Endometrial microvascular endothelial cells (primary cell): ENCODE measurements around the gene TIMM10B. TPM values are rescaled to one million over a fixed set of nuclear protein-coding genes. Genes with fewer than 3 reads are reported as not detected.
"Not testable (repeated sequence)": the region's sequence is repeated elsewhere in the genome, so short reads cannot be mapped to it uniquely, and the experiment has no call there.

ENCODE experiments used
- in situ Hi-C: cut with HindIII; loops from 2 replicates; pipeline ENCODE4 v1.10.0; 2017; ENCODE audit warnings: low sequenced_read_pairs, low pct_unique_long_range_greater_than_20kb; ENCODE audit errors: inconsistent ontology term
- total RNA-seq: library from RNA; depleted of rRNA; stranded (reverse); fragments of >200 nt; gene quantifications from one replicate; pipeline ENCODE4 v1.2.3, GENCODE V29; 2015; ENCODE audit errors: inconsistent ontology term

Gene TIMM10B
- total RNA-seq, 1 donor from 2014 or later = 24.4 TPM

GRCh38 chr11:6489306-6489705 lies 8.0 kb downstream of the TIMM10B start:
- in situ Hi-C loops = loop anchor here (5.0 kb wide), 1 partner anchor 47 kb away; the partner anchor contains the start of gene HPX

GRCh38 chr11:6497069-6497839 lies 16.0 kb downstream of the TIMM10B start, which contains the start of gene DNHD1:
TSS of gene DNHD1 (plus strand) at chr11:6497280. CDS start at chr11:6498216, 936 bp downstream.
- in situ Hi-C loops = no loop called here

- in situ Hi-C loops = no loop called here
Observed at GRCh38 chr11:6498121-6498520, 16.8 kb downstream of the TIMM10B start.

GRCh38 chr11:6498544-6498943 lies 17.2 kb downstream of the TIMM10B start:
- in situ Hi-C loops = no loop called here

GRCh38 chr11:6502382-6502781 lies 21.1 kb downstream of the TIMM10B start:
- in situ Hi-C loops = no loop called here

GRCh38 chr11:6504166-6504565 lies 22.9 kb downstream of the TIMM10B start:
- in situ Hi-C loops = no loop called here

- in situ Hi-C loops = no loop called here
Observed at GRCh38 chr11:6505577-6506240, 24.4 kb downstream of the TIMM10B start.

- in situ Hi-C loops = no loop called here
Observed at GRCh38 chr11:6516865-6517264, 35.6 kb downstream of the TIMM10B start.

GRCh38 chr11:6520265-6520664 lies 39.0 kb downstream of the TIMM10B start:
- in situ Hi-C loops = no loop called here

- in situ Hi-C loops = not testable (repeated sequence)
Observed at GRCh38 chr11:6521946-6522345, 40.6 kb downstream of the TIMM10B start.

GRCh38 chr11:6523253-6523652 lies 42.0 kb downstream of the TIMM10B start:
- in situ Hi-C loops = no loop called here

GRCh38 chr11:6526411-6527135 lies 45.3 kb downstream of the TIMM10B start:
- in situ Hi-C loops = no loop called here

- in situ Hi-C loops = no loop called here
Observed at GRCh38 chr11:6529266-6529665, 48.0 kb downstream of the TIMM10B start.

- in situ Hi-C loops = no loop called here
Observed at GRCh38 chr11:6530848-6531247, 49.5 kb downstream of the TIMM10B start.

GRCh38 chr11:6531267-6531752 lies 50.0 kb downstream of the TIMM10B start:
- in situ Hi-C loops = no loop called here

Other genes starting within 250 kb of the TIMM10B start
- gene FHIP1B, start 246.9 kb upstream of the TIMM10B start, total RNA-seq = 12.5 TPM
- gene CNGA4, start 242.4 kb upstream of the TIMM10B start, total RNA-seq = not detected
- not detected for gene CCKBR, start 221.7 kb upstream of the TIMM10B start, total RNA-seq
- 369 TPM for gene CAVIN3, start 161.0 kb upstream of the TIMM10B start, total RNA-seq
- 83.9 TPM for gene SMPD1, start 91.0 kb upstream of the TIMM10B start, total RNA-seq
- 52.8 TPM for gene APBB1, start 62.4 kb upstream of the TIMM10B start, total RNA-seq
- gene HPX, start 40.5 kb upstream of the TIMM10B start, total RNA-seq = not detected
- 60.0 TPM for gene TRIM3, start 7.6 kb upstream of the TIMM10B start, total RNA-seq
- gene ARFIP2, start 170 bp upstream of the TIMM10B start, total RNA-seq = 51.8 TPM
- gene DNHD1, start 15.8 kb downstream of the TIMM10B start, total RNA-seq = 2.2 TPM
- 35.8 TPM for gene RRP8, start 122.1 kb downstream of the TIMM10B start, total RNA-seq
- 247 TPM for gene ILK, start 122.3 kb downstream of the TIMM10B start, total RNA-seq
- gene TAF10, start 130.7 kb downstream of the TIMM10B start, total RNA-seq = 41.9 TPM
- 100.0 TPM for gene TPP1, start 137.9 kb downstream of the TIMM10B start, total RNA-seq
- 48.7 TPM for gene DCHS1, start 174.3 kb downstream of the TIMM10B start, total RNA-seq
- 114 TPM for gene MRPL17, start 201.8 kb downstream of the TIMM10B start, total RNA-seq